Mesothelial cell of epicardium (in vitro differentiated cells): ENCODE measurements around the gene PPP3R2. TPM values are rescaled to one million over a fixed set of nuclear protein-coding genes. Genes with fewer than 3 reads are reported as not detected.

Experiments
- DNase-seq, 2 experiments: peaks; one replicate each; pipeline ENCODE4 v3.0.0; 2021; ENCODE audit warnings: low spot score in 2 of 2; ENCODE audit not compliant: unreplicated experiment in 2 of 2
- H3K27ac Mint-ChIP-seq: 2 replicates; pipeline ENCODE4 v1.8.0; 2021; ENCODE audit warnings: mixed read lengths
- H3K27me3 Mint-ChIP-seq: 2 replicates; pipeline ENCODE4 v1.8.0; 2021; ENCODE audit warnings: low read depth, mixed read lengths
- H3K36me3 Mint-ChIP-seq: 2 replicates; pipeline ENCODE4 v1.8.0; 2021; ENCODE audit warnings: mixed read lengths
- H3K4me1 Mint-ChIP-seq: 2 replicates; pipeline ENCODE4 v1.8.0; 2021; ENCODE audit warnings: mixed read lengths
- H3K4me3 Mint-ChIP-seq: 2 replicates; pipeline ENCODE4 v1.8.0; 2021; ENCODE audit warnings: mild to moderate bottlenecking, moderate library complexity, mixed read lengths
- H3K9me3 Mint-ChIP-seq: 2 replicates; pipeline ENCODE4 v1.8.0; 2021; ENCODE audit warnings: mixed read lengths
- CTCF ChIP-seq: fragments of 200-600 bp; sonication (generic); IDR thresholded peaks from one replicate; pipeline ENCODE4 v1.5.0; 2021; ENCODE audit warnings: antibody characterized with exemption; ENCODE audit not compliant: unreplicated experiment
- total RNA-seq: library from RNA; stranded (reverse); gene quantifications from 3 replicates; pipeline ENCODE4 v1.2.1, GENCODE V29; 2021

PPP3R2 gene
- total RNA-seq, 1 donor from 2014 or later = 0.34 TPM

GRCh38 chr9:101634741-101635409 lies 40.1 kb upstream of the PPP3R2 start:
- DNase-seq = no peak
- no peak for TF ChIP-seq CTCF
- Mint-ChIP-seq H3K4me1 (peaks cover 15% of the 10 kb centered on the region), H3K27ac (no peak overlapping the region), H3K27me3 (peaks cover 4% of the 10 kb centered on the region), H3K4me3 (no peak overlapping the region), H3K36me3 (no peaks in the 10 kb centered on the region), H3K9me3 (no peaks in the 10 kb centered on the region)

GRCh38 chr9:101632611-101633010 lies 37.8 kb upstream of the PPP3R2 start:
- no peak for TF ChIP-seq CTCF
- no peaks in the 10 kb centered on the region for H3K9me3 Mint-ChIP-seq
- H3K4me3 Mint-ChIP-seq = no peak overlapping the region
- no peak for DNase-seq
- no peak overlapping the region for H3K27ac Mint-ChIP-seq
- peaks cover 7% of the 10 kb centered on the region for H3K27me3 Mint-ChIP-seq
- H3K36me3 Mint-ChIP-seq = no peaks in the 10 kb centered on the region
- H3K4me1 Mint-ChIP-seq = peaks cover 13% of the 10 kb centered on the region

- no peaks in the 10 kb centered on the region for H3K36me3 Mint-ChIP-seq
- no peaks in the 10 kb centered on the region for H3K9me3 Mint-ChIP-seq
- H3K27ac Mint-ChIP-seq = no peak overlapping the region
- H3K4me1 Mint-ChIP-seq = peaks cover 13% of the 10 kb centered on the region
- H3K4me3 Mint-ChIP-seq = no peak overlapping the region
- peaks cover 7% of the 10 kb centered on the region for H3K27me3 Mint-ChIP-seq
- no peak for TF ChIP-seq CTCF
- DNase-seq = no peak
These were observed 37.1 kb upstream of the PPP3R2 start for GRCh38 chr9:101631892-101632291.

- DNase-seq = no peak
- Mint-ChIP-seq H3K27me3 (peaks cover 11% of the 10 kb centered on the region), H3K4me1 (peaks cover 9% of the 10 kb centered on the region), H3K27ac (no peak overlapping the region), H3K4me3 (no peak overlapping the region), H3K9me3 (no peaks in the 10 kb centered on the region), H3K36me3 (no peaks in the 10 kb centered on the region)
- no peak for TF ChIP-seq CTCF
These were observed 34.9 kb upstream of the PPP3R2 start for GRCh38 chr9:101629636-101630035.

GRCh38 chr9:101628173-101628572 lies 33.4 kb upstream of the PPP3R2 start:
- peaks cover 9% of the 10 kb centered on the region for H3K4me1 Mint-ChIP-seq
- H3K27me3 Mint-ChIP-seq = peaks cover 11% of the 10 kb centered on the region
- H3K36me3 Mint-ChIP-seq = no peaks in the 10 kb centered on the region
- no peak overlapping the region for H3K27ac Mint-ChIP-seq
- H3K4me3 Mint-ChIP-seq = no peak overlapping the region
- H3K9me3 Mint-ChIP-seq = no peaks in the 10 kb centered on the region
- no peak for DNase-seq
- no peak for TF ChIP-seq CTCF
